ENCODE measurements around the gene TAMM41. TPM values are rescaled to one million over a fixed set of nuclear protein-coding genes. Genes with fewer than 3 reads are reported as not detected.

The TAMM41 gene
- total RNA-seq, 4 donors from 2014 or later = 10.0 to 15.9 (median 11.4) TPM

DNA sequence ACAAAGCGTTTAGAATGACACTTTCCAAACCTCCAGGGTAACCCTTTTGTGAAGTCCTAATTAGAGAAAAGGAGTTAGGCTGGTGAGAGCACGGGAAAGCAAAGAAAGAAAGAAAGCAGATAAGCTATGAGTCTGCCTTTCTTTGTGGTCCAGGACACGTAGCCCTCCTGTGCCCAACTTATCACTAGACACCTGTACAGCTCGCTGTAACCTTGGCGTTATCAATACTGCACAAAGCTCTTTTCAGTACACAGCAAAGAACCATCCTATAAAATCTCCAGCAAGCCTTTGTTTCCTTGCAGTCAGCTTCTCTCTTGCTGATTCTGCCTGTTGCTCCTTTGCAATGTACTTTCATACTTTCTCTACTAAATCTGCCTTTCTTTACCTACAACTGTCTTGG, 6.8 kb upstream of the TAMM41 start:
- Histone ChIP-seq H3K36me3 (no peaks in the 10 kb centered on the region), H3K9me3 (no peaks in the 10 kb centered on the region), H3K27me3 (no peaks in the 10 kb centered on the region), H3K27ac (no peak overlapping the region), H3K4me1 (no peaks in the 10 kb centered on the region), H3K4me3 (replicated peaks in 1 of 3) (no peak overlapping the region)
- TF ChIP-seq CTCF (IDR thresholded peaks at IDR 0.05) (no peak), POLR2A (IDR thresholded peaks at IDR 0.05) (no peak)
- DNase-seq = no peak
- WGBS, 2 donors = 66 to 68% methylated on average over 5 of the region's 5 CpGs
- intact Hi-C loops (cut with DNase I) = no loop called here

- intact Hi-C loops (cut with DNase I) = no loop called here
- TF ChIP-seq POLR2A (IDR thresholded peaks at IDR 0.05) (no peak), CTCF (IDR thresholded peaks at IDR 0.05) (no peak)
- no peaks in the 10 kb centered on the region for H3K9me3 ChIP-seq
- no peak overlapping the region for H3K4me3 ChIP-seq (replicated peaks in 1 of 3)
- no peak overlapping the region for H3K27ac ChIP-seq
- H3K36me3 ChIP-seq = no peaks in the 10 kb centered on the region
- H3K27me3 ChIP-seq = no peaks in the 10 kb centered on the region
- DNase-seq = no peak
- peaks cover 11 to 16% of the 10 kb centered on the region in 2 donors for H3K4me1 ChIP-seq
- 48 to 54% methylated on average over 4 of the region's 4 CpGs for WGBS, 2 donors
These were observed 3.3 kb upstream of the TAMM41 start for GRCh38 chr3:11850003-11850402.

DNA sequence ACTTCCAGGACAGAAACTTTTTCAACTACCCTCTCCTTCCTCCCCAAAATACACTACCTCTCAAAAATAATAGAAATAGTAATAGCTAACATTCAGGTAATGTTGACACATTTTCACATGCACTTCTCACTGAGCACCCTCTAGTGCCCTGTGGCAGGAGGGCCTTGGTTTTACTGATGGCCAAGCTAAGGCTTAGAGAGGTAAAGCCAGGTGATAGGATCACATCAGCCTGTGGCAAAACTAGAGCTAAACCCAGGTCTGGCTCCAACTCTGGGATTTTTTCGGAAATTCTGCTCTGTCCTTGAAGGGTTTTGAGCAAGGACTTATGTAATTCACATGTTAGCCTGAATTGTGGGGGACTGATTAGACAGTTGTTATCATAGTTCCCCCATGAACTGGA, 922 bp upstream of the TAMM41 start:
- Histone ChIP-seq H3K36me3 (peaks cover 0 to 12% of the 10 kb centered on the region in 2 donors), H3K4me3 (replicated peaks in 1 of 3) (no peak overlapping the region), H3K9me3 (no peaks in the 10 kb centered on the region), H3K4me1 (peaks cover 11 to 20% of the 10 kb centered on the region in 2 donors), H3K27me3 (no peaks in the 10 kb centered on the region), H3K27ac (no peak overlapping the region)
- no peak for DNase-seq
- TF ChIP-seq CTCF (IDR thresholded peaks at IDR 0.05) (no peak), POLR2A (IDR thresholded peaks at IDR 0.05) (no peak)
- WGBS, 2 donors = 79 to 100% methylated on average over 1 of the region's 1 CpG
- intact Hi-C loops (cut with DNase I) = no loop called here

- Histone ChIP-seq H3K36me3 (peaks cover 0 to 14% of the 10 kb centered on the region in 2 donors), H3K4me3 (replicated peaks in 1 of 3) (peak overlapping the region in 2 of 3 donors; percentile 53 to 63), H3K27ac (no peak overlapping the region), H3K4me1 (peaks cover 11 to 20% of the 10 kb centered on the region in 2 donors), H3K9me3 (no peaks in the 10 kb centered on the region), H3K27me3 (no peaks in the 10 kb centered on the region)
- WGBS, 2 donors = 20 to 23% methylated on average over 5 of the region's 5 CpGs
- no peak for DNase-seq
- intact Hi-C loops (cut with DNase I) = no loop called here
- TF ChIP-seq POLR2A (IDR thresholded peaks at IDR 0.05) (no peak), CTCF (IDR thresholded peaks at IDR 0.05) (no peak)
These were observed 1.0 kb downstream of the TAMM41 start for GRCh38 chr3:11845651-11846050.

DNA sequence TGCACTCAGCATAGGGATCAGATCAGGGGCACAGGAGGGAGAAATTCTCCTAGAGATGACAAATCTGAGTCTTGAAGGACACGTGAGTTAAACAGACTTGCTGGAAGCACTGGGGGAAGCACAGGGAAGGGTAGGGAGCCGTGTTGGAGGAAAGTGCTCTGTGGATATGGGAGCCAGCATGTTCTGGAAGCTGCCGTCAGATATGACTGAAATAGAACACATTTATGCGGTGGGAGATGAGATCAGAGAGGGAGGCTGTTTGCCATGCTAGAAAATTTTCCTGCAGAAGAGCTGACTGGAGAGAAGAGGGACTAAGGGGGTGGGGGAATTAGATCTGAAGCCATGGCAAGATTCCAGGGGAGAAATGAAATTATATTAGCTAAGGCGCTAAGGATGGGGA, 1.8 kb downstream of the TAMM41 start:
- Histone ChIP-seq H3K27ac (no peak overlapping the region), H3K4me3 (replicated peaks in 1 of 3) (no peak overlapping the region), H3K9me3 (no peaks in the 10 kb centered on the region), H3K27me3 (no peaks in the 10 kb centered on the region), H3K36me3 (peaks cover 0 to 17% of the 10 kb centered on the region in 2 donors), H3K4me1 (peaks cover 11 to 20% of the 10 kb centered on the region in 2 donors)
- WGBS, 2 donors = 71 to 76% methylated on average over 5 of the region's 5 CpGs
- DNase-seq = no peak
- intact Hi-C loops (cut with DNase I) = no loop called here
- no peak for TF ChIP-seq POLR2A (IDR thresholded peaks at IDR 0.05)
- TF ChIP-seq CTCF (IDR thresholded peaks at IDR 0.05) = no peak
